CD4-positive, alpha-beta T cell treated with Interleukin-6 for 4 hours (primary cell): ENCODE measurements around the gene FAXDC2.
"Not testable (repeated sequence)": the region's sequence is repeated elsewhere in the genome, so short reads cannot be mapped to it uniquely, and the experiment has no call there.

Experiments
- DNase-seq: peaks from one replicate; pipeline ENCODE4 v3.0.0-alpha.2; 2020; ENCODE audit warnings: mixed read lengths

Gene FAXDC2

GRCh38 chr5:154860765-154861164, 10.4 kb upstream of the FAXDC2 start:
- DNase-seq: no peak

GRCh38 chr5:154860123-154860522, 9.7 kb upstream of the FAXDC2 start:
- peak; percentile 15 for DNase-seq

GRCh38 chr5:154858972-154859871, 8.8 kb upstream of the FAXDC2 start:
- peak; percentile 10 for DNase-seq

- peak; percentile 98 for DNase-seq
These were observed 8.0 kb upstream of the FAXDC2 start, which contains the start of gene CNOT8 for GRCh38 chr5:154858297-154858971. Gene CNOT8, plus strand, starts transcription at chr5:154858627. Its CDS starts 4,652 bp downstream, at chr5:154863279.

- DNase-seq: peak; percentile 93
These were observed 7.3 kb upstream of the FAXDC2 start for GRCh38 chr5:154857530-154858296.

GRCh38 chr5:154851351-154851750, 948 bp upstream of the FAXDC2 start:
- no peak for DNase-seq

GRCh38 chr5:154849791-154850201, 607 bp downstream of the FAXDC2 start:
- DNase-seq: no peak

GRCh38 chr5:154849264-154849785, 1.1 kb downstream of the FAXDC2 start:
- no peak for DNase-seq

GRCh38 chr5:154844809-154845208, 5.6 kb downstream of the FAXDC2 start:
- DNase-seq: no peak

- no peak for DNase-seq
These were observed 7.5 kb downstream of the FAXDC2 start for GRCh38 chr5:154842689-154843530.

- no peak for DNase-seq
These were observed 9.1 kb downstream of the FAXDC2 start for GRCh38 chr5:154841273-154841661.

GRCh38 chr5:154840435-154841272, 9.7 kb downstream of the FAXDC2 start:
- no peak for DNase-seq

GRCh38 chr5:154837009-154837901, 13.1 kb downstream of the FAXDC2 start:
- no peak for DNase-seq

- DNase-seq: no peak
These were observed 14.2 kb downstream of the FAXDC2 start for GRCh38 chr5:154836225-154836624.

- DNase-seq: not testable (repeated sequence)
These were observed 14.7 kb downstream of the FAXDC2 start for GRCh38 chr5:154835701-154836052.

- no peak for DNase-seq
These were observed 16.4 kb downstream of the FAXDC2 start for GRCh38 chr5:154834053-154834452.

- DNase-seq: not testable (repeated sequence)
These were observed 17.6 kb downstream of the FAXDC2 start for GRCh38 chr5:154832804-154833203.

- no peak for DNase-seq
These were observed 19.0 kb downstream of the FAXDC2 start for GRCh38 chr5:154831451-154831850.

- no peak for DNase-seq
These were observed 19.8 kb downstream of the FAXDC2 start for GRCh38 chr5:154830596-154830995.

- no peak for DNase-seq
These were observed 20.2 kb downstream of the FAXDC2 start for GRCh38 chr5:154830219-154830595.
